ENCODE measurements around the gene ZC3H7A. TPM values are rescaled to one million over a fixed set of nuclear protein-coding genes. Genes with fewer than 3 reads are reported as not detected.

Gene ZC3H7A
- total and polyA plus RNA-seq, 5 donors from 2014 or later = 43.3 to 157 (median 48.4) TPM

DNA sequence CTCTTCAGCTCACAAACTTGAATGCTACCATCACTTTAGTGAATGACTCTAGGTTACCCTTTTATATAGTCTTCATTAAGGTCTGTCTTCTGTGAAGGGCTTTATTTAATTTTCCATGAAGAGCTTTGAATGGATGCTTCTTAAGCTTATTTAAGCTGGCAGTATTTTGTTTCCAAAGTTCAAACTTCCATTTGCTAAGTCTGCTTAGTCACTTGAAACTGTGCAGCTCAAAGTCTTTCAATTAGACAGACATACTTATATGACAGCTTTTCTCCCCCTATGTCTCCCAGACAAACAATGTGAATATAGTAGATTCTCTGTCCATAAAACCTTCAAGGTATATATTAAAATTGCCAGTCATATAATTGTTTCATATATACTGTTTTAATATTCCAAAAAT, 77.9 kb downstream of the ZC3H7A start:
- Mint-ChIP-seq H3K36me3 (peaks cover 46% of the 10 kb centered on the region), H3K9me3 (no peaks in the 10 kb centered on the region), H3K4me3 (no peak overlapping the region), H3K4me1 (peaks cover 36 to 54% (median 48%) of the 10 kb centered on the region in 4 donors), H3K27ac (no peak overlapping the region), H3K27me3 (peaks cover 4% of the 10 kb centered on the region)
- Histone ChIP-seq H3K27ac (ENCODE audit: insufficient read depth, low read length, poor library complexity, severe bottlenecking) (no peak overlapping the region), H3K36me3 (ENCODE audit: control insufficient read depth, insufficient read depth, low read length) (peaks cover 66% of the 10 kb centered on the region), H3K4me3 (ENCODE audit: low read depth, low read length) (no peak overlapping the region), H3K4me1 (ENCODE audit: control insufficient read depth, insufficient read depth, low read length, poor library complexity, severe bottlenecking) (no peaks in the 10 kb centered on the region), H3K9me3 (ENCODE audit: control insufficient read depth in 2 of 2, low read length in 2 of 2) (no peaks in the 10 kb centered on the region), H3K27me3 (ENCODE audit: control insufficient read depth, insufficient read depth, low read length) (no peaks in the 10 kb centered on the region)
- ATAC-seq (ENCODE audit: low read depth in 2 of 2) (no peak), DNase-seq (no peak)

DNA sequence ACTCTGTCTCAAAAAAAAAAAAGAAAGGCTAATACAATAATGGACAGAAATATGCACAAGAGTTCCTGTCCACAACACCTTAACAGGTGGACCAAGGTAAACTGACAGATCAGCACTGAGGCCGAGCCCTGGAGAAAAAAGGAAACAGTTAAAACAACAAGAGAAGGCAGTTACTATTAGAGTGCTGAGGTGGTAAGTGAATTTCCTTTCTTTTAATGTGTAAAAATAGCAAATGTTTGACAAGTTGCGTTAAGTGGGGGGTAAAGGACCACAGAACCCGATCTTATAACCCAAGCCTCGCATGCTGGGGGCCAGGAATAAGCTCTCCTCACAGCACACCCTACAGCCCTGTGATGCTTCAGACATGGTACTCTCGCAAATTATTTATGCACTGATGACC, 79.2 kb downstream of the ZC3H7A start:
- Mint-ChIP-seq H3K9me3 (no peaks in the 10 kb centered on the region), H3K27ac (peak overlapping the region in 2 of 3 donors; percentile 85), H3K4me1 (peaks cover 31 to 44% (median 42%) of the 10 kb centered on the region in 4 donors), H3K27me3 (peaks cover 4% of the 10 kb centered on the region), H3K4me3 (peak overlapping the region in 1 of 4 donors; percentile 19), H3K36me3 (peaks cover 41% of the 10 kb centered on the region)
- H3K36me3 ChIP-seq (ENCODE audit: control insufficient read depth, insufficient read depth, low read length) = peaks cover 69% of the 10 kb centered on the region
- no peak overlapping the region for H3K4me3 ChIP-seq (ENCODE audit: low read depth, low read length)
- H3K4me1 ChIP-seq (ENCODE audit: control insufficient read depth, insufficient read depth, low read length, poor library complexity, severe bottlenecking) = no peaks in the 10 kb centered on the region
- DNase-seq (no peak), ATAC-seq (ENCODE audit: low read depth in 2 of 2) (no peak)
- peak overlapping the region; percentile 7 for H3K27ac ChIP-seq (ENCODE audit: insufficient read depth, low read length, poor library complexity, severe bottlenecking)
- no peaks in the 10 kb centered on the region for H3K9me3 ChIP-seq (ENCODE audit: control insufficient read depth in 2 of 2, low read length in 2 of 2)
- no peaks in the 10 kb centered on the region for H3K27me3 ChIP-seq (ENCODE audit: control insufficient read depth, insufficient read depth, low read length)

DNA sequence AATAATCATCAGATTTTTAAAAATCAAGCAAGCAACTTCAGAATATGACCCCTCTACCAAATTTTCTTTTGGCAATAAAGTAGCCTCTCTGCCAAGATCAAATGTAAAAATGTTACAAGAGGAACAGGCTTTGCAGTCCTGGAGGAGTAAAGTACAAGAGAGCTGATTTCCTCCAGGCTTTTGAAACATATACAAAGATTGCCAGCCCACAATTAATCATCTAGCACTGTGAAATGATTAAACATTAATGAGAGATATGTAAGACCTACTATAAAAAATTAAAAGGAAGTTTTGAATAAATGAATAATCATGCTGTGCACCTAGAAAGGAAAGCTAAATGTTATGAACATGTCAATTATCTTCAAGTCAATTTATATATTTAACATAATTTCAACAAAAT, 80.7 kb downstream of the ZC3H7A start:
- no peaks in the 10 kb centered on the region for H3K4me1 ChIP-seq (ENCODE audit: control insufficient read depth, insufficient read depth, low read length, poor library complexity, severe bottlenecking)
- H3K9me3 ChIP-seq (ENCODE audit: control insufficient read depth in 2 of 2, low read length in 2 of 2) = no peaks in the 10 kb centered on the region
- no peaks in the 10 kb centered on the region for H3K9me3 Mint-ChIP-seq
- H3K36me3 ChIP-seq (ENCODE audit: control insufficient read depth, insufficient read depth, low read length) = peaks cover 62% of the 10 kb centered on the region
- H3K27me3 Mint-ChIP-seq = peaks cover 4% of the 10 kb centered on the region
- no peak for DNase-seq
- no peak overlapping the region for H3K4me3 ChIP-seq (ENCODE audit: low read depth, low read length)
- H3K4me3 Mint-ChIP-seq = no peak overlapping the region
- H3K4me1 Mint-ChIP-seq = peaks cover 29 to 43% (median 33%) of the 10 kb centered on the region in 4 donors
- no peak overlapping the region for H3K27ac ChIP-seq (ENCODE audit: insufficient read depth, low read length, poor library complexity, severe bottlenecking)
- H3K36me3 Mint-ChIP-seq = peaks cover 34% of the 10 kb centered on the region
- H3K27me3 ChIP-seq (ENCODE audit: control insufficient read depth, insufficient read depth, low read length) = no peaks in the 10 kb centered on the region
- peak overlapping the region in 2 of 3 donors; percentile 14 to 91 for H3K27ac Mint-ChIP-seq
- no peak for ATAC-seq (ENCODE audit: low read depth in 2 of 2)

DNA sequence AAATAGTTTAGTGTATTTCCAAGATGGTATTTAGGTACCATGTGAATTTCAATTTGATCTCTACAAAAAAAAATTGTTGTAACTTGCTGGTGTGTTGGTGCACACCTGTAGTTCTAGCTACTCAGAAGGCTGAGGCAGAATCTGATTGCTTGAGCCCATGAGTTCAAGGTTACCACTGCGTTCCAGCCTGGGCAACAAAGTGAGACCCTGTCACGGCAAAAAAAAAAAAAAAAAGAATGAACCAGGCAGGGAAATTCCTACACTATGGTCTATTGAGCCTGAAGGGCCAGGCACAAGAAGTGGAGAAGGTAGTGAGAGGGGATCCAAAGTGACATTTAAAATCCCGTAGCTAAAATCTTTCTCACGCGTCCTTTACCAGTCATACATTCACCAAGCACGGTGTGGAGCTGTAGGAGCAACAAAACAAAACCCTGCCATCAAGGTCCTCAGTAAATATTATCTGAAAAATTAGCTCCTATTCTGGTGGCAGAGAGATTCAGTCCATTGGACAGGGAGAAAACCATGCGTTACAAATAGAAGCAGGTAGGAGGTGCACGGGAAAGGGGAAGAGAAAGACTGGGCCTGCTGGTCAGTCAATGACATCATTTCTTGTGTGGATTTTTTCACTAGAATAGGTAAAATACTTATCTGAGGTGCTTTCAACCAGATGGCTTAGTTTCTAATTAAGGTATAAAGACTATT, 81.7 kb downstream of the ZC3H7A start:
- no peak overlapping the region for H3K4me3 Mint-ChIP-seq
- peaks cover 63% of the 10 kb centered on the region for H3K36me3 ChIP-seq (ENCODE audit: control insufficient read depth, insufficient read depth, low read length)

DNA sequence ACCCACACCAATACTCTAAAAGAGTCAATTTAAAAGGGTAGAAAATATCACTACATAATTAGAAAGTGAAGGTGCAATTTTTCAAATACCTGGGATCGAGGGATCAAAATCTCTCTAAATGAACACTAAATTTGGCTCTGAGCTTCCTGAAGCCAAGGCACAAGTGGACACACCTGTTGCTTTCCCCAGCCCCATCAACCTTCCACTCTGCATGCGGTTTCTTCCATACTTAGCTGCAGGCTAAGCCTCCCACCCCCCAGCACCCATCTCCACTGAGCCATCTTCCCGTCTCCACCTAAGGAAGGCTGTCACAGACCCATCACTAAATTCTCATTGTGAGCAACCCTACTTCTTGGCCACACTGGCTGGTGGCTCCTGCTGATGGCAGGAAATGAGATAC, 84.9 kb downstream of the ZC3H7A start:
- no peak for ATAC-seq (ENCODE audit: low read depth in 2 of 2)
- Histone ChIP-seq H3K36me3 (ENCODE audit: control insufficient read depth, insufficient read depth, low read length) (peaks cover 58% of the 10 kb centered on the region), H3K9me3 (ENCODE audit: control insufficient read depth in 2 of 2, low read length in 2 of 2) (no peaks in the 10 kb centered on the region), H3K4me3 (ENCODE audit: low read depth, low read length) (no peak overlapping the region), H3K4me1 (ENCODE audit: control insufficient read depth, insufficient read depth, low read length, poor library complexity, severe bottlenecking) (no peaks in the 10 kb centered on the region), H3K27ac (ENCODE audit: insufficient read depth, low read length, poor library complexity, severe bottlenecking) (no peak overlapping the region), H3K27me3 (ENCODE audit: control insufficient read depth, insufficient read depth, low read length) (no peaks in the 10 kb centered on the region)
- DNase-seq = no peak
- peaks cover 40% of the 10 kb centered on the region for H3K36me3 Mint-ChIP-seq
- H3K4me1 Mint-ChIP-seq = peaks cover 18 to 28% (median 21%) of the 10 kb centered on the region in 4 donors
- H3K4me3 Mint-ChIP-seq = no peak overlapping the region
- H3K27ac Mint-ChIP-seq = peak overlapping the region in 1 of 3 donors; percentile 53
- H3K9me3 Mint-ChIP-seq = no peaks in the 10 kb centered on the region
- H3K27me3 Mint-ChIP-seq = peaks cover 4% of the 10 kb centered on the region

More for the DNA sequence above, 81.7 kb downstream of the ZC3H7A start:
- DNase-seq (no peak), ATAC-seq (ENCODE audit: low read depth in 2 of 2) (no peak)
- H3K4me1 ChIP-seq (ENCODE audit: control insufficient read depth, insufficient read depth, low read length, poor library complexity, severe bottlenecking) = no peaks in the 10 kb centered on the region
- H3K27me3 ChIP-seq (ENCODE audit: control insufficient read depth, insufficient read depth, low read length) = no peaks in the 10 kb centered on the region
- H3K27ac ChIP-seq (ENCODE audit: insufficient read depth, low read length, poor library complexity, severe bottlenecking) = no peak overlapping the region
- Mint-ChIP-seq H3K4me1 (peaks cover 30 to 43% (median 34%) of the 10 kb centered on the region in 4 donors), H3K36me3 (peaks cover 34% of the 10 kb centered on the region), H3K27me3 (peaks cover 4% of the 10 kb centered on the region), H3K27ac (peak overlapping the region; percentile 52 to 75 (median 72)), H3K9me3 (no peaks in the 10 kb centered on the region)
- no peak overlapping the region for H3K4me3 ChIP-seq (ENCODE audit: low read depth, low read length)
- H3K9me3 ChIP-seq (ENCODE audit: control insufficient read depth in 2 of 2, low read length in 2 of 2) = no peaks in the 10 kb centered on the region

DNA sequence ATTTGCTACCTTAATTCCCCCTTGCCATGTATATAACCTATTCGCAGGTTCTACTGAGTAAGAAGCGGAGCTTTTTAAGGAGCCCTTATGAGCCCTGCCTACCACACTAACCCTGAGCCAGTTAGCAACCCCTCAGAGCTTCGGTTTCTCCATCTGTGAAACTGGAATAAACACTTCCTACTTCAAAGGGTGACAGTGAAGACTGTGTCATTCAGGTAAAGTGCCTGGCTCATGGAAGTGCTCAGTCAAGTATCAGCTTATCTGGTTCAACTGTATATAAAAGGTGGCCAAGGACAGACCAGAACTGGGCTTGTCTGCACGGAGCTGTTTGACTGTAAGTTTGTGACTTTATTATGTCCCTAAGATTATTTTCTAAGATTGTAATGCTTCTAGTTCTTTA, 85.4 kb downstream of the ZC3H7A start:
- no peaks in the 10 kb centered on the region for H3K9me3 ChIP-seq (ENCODE audit: control insufficient read depth in 2 of 2, low read length in 2 of 2)
- Mint-ChIP-seq H3K4me3 (no peak overlapping the region), H3K36me3 (peaks cover 38% of the 10 kb centered on the region), H3K27ac (peak overlapping the region in 2 of 3 donors; percentile 80 to 85), H3K9me3 (no peaks in the 10 kb centered on the region), H3K4me1 (peaks cover 17 to 25% (median 18%) of the 10 kb centered on the region in 4 donors), H3K27me3 (peaks cover 4% of the 10 kb centered on the region)
- ATAC-seq (ENCODE audit: low read depth in 2 of 2) (no peak), DNase-seq (no peak)
- peaks cover 56% of the 10 kb centered on the region for H3K36me3 ChIP-seq (ENCODE audit: control insufficient read depth, insufficient read depth, low read length)
- H3K4me3 ChIP-seq (ENCODE audit: low read depth, low read length) = no peak overlapping the region
- H3K27ac ChIP-seq (ENCODE audit: insufficient read depth, low read length, poor library complexity, severe bottlenecking) = no peak overlapping the region
- H3K27me3 ChIP-seq (ENCODE audit: control insufficient read depth, insufficient read depth, low read length) = no peaks in the 10 kb centered on the region
- H3K4me1 ChIP-seq (ENCODE audit: control insufficient read depth, insufficient read depth, low read length, poor library complexity, severe bottlenecking) = no peaks in the 10 kb centered on the region

DNA sequence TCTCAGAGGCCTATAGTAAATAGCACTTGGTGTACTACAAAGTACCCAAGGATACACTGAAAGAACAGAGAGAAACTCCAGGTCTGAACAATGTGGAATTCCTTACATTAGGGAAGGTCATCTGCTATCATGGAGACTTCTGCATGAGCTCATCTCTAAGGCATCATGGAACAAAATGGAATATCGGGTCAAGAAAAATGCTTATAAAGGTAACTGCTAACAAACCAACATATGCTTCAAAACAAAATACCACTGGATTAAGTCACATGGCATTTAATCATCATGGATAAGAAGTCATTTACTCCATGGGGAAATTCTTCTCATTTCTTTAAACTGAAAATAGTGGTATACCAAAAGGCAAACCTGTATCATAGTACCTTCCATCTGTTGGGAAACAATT, 88.6 kb downstream of the ZC3H7A start:
- Histone ChIP-seq H3K36me3 (ENCODE audit: control insufficient read depth, insufficient read depth, low read length) (peaks cover 52% of the 10 kb centered on the region), H3K4me3 (ENCODE audit: low read depth, low read length) (no peak overlapping the region), H3K27ac (ENCODE audit: insufficient read depth, low read length, poor library complexity, severe bottlenecking) (no peak overlapping the region), H3K27me3 (ENCODE audit: control insufficient read depth, insufficient read depth, low read length) (no peaks in the 10 kb centered on the region), H3K4me1 (ENCODE audit: control insufficient read depth, insufficient read depth, low read length, poor library complexity, severe bottlenecking) (no peaks in the 10 kb centered on the region), H3K9me3 (ENCODE audit: control insufficient read depth in 2 of 2, low read length in 2 of 2) (no peaks in the 10 kb centered on the region)
- Mint-ChIP-seq H3K36me3 (peaks cover 37% of the 10 kb centered on the region), H3K4me1 (peaks cover 17 to 37% (median 27%) of the 10 kb centered on the region in 4 donors), H3K27ac (peak overlapping the region in 1 of 3 donors; percentile 77), H3K27me3 (no peaks in the 10 kb centered on the region), H3K4me3 (no peak overlapping the region), H3K9me3 (no peaks in the 10 kb centered on the region)
- DNase-seq = no peak
- no peak for ATAC-seq (ENCODE audit: low read depth in 2 of 2)

DNA sequence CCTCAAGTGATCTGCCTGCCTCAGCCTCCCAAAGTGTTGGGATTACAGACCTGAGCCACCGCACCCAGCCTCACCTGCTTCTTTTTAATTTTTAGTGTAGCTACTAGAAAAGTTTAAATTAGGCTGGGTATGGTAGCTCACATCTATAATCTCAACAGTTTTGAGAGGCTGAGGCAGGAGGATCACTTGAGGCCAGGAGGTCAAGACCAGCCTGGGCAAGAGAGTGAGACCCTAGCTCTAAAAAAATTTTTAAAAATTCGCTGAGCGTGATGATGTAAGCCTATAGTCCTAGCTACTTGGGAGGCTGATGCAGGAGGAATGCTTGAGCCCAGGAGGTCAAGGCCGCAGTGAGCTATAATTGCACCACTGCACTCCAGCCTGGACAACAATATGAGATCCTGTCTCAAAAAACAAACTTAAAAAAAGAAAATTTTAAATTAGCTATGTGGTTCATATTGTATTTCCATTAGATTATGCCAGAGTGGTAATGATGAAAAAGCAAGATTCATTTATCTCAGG, 89.3 kb downstream of the ZC3H7A start:
- Histone ChIP-seq H3K4me1 (ENCODE audit: control insufficient read depth, insufficient read depth, low read length, poor library complexity, severe bottlenecking) (no peaks in the 10 kb centered on the region), H3K27ac (ENCODE audit: insufficient read depth, low read length, poor library complexity, severe bottlenecking) (no peak overlapping the region), H3K36me3 (ENCODE audit: control insufficient read depth, insufficient read depth, low read length) (peaks cover 47% of the 10 kb centered on the region), H3K27me3 (ENCODE audit: control insufficient read depth, insufficient read depth, low read length) (no peaks in the 10 kb centered on the region), H3K9me3 (ENCODE audit: control insufficient read depth in 2 of 2, low read length in 2 of 2) (no peaks in the 10 kb centered on the region), H3K4me3 (ENCODE audit: low read depth, low read length) (no peak overlapping the region)
- ATAC-seq (ENCODE audit: low read depth in 2 of 2) = no peak
- H3K27ac Mint-ChIP-seq = no peak overlapping the region
- no peak overlapping the region for H3K4me3 Mint-ChIP-seq
- peaks cover 0 to 2% (median 0%) of the 10 kb centered on the region in 7 donors for H3K9me3 Mint-ChIP-seq
- DNase-seq = no peak
- no peaks in the 10 kb centered on the region for H3K27me3 Mint-ChIP-seq
- peaks cover 17 to 44% (median 33%) of the 10 kb centered on the region in 4 donors for H3K4me1 Mint-ChIP-seq
- peaks cover 44% of the 10 kb centered on the region for H3K36me3 Mint-ChIP-seq

Data from CD4-positive, CD25-positive, alpha-beta regulatory T cell (primary cell).